ENCODE results near the gene PCNX2.

DNA sequence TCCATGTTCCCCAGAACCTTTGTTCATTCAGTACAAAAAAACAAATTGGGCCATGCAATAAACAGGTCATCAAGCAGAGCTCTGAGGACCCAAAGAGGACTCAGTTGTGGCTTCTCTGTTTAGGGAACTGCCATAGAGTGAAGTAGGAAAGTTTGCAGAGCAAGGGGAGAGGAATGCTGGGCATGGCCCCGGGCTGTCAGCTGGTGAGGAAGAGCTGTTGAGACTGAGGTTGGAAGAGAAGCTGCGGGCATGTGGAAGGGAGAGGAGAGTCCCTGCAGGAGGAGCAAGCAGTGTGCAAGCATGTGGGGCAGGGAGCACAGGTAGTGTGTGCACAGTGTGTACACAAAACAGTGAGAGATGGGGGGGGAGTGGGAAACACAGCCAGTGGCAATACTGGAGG, 273.3 kb downstream of the PCNX2 start:
- TF ChIP-seq ZNF274 (IDR thresholded peaks at IDR 0.05; ENCODE audit: low read depth, low read length): no peak
- no peak for TF ChIP-seq YY1 (IDR thresholded peaks at IDR 0.05; ENCODE audit: insufficient read depth, insufficient read length)
- TF ChIP-seq SUZ12 (IDR thresholded peaks at IDR 0.05; ENCODE audit: extremely low read depth, insufficient read depth, insufficient read length): no peak
